Thoracic aorta (tissue), 2 donors: ENCODE data around the gene STYX. TPM values are rescaled to one million over a fixed set of nuclear protein-coding genes. Genes with fewer than 3 reads are reported as not detected.
"Not testable (repeated sequence)": the region's sequence is repeated elsewhere in the genome, so short reads cannot be mapped to it uniquely, and the experiment has no call there.

Experiments
- ATAC-seq: fragments of 150-250 bp; one replicate; pipeline ENCODE4 v1.8.0; 2017; ENCODE audit warnings: low read depth; ENCODE audit not compliant: insufficient number of reproducible peaks, low FRiP score
- DNase-seq: peaks from one replicate; pipeline ENCODE4 v3.0.0-alpha.2; 2020; ENCODE audit warnings: low spot score
- H3K27ac ChIP-seq, 2 donors: fragments of 200-600 bp; sonication (generic); 1 replicate in 1 of 2; 2 replicates in 1 of 2; pipeline ENCODE4 v1.5.1; 2016; ENCODE audit warnings: mild to moderate bottlenecking in 2 of 2, moderate library complexity in 2 of 2
- H3K27me3 ChIP-seq: fragments of 200-600 bp; sonication (generic); replicated peaks from 2 replicates; pipeline ENCODE4 v1.6.0; 2016; ENCODE audit warnings: mild to moderate bottlenecking; ENCODE audit not compliant: insufficient read depth
- H3K36me3 ChIP-seq: fragments of 200-600 bp; sonication (generic); one replicate; pipeline ENCODE4 v1.5.1; 2016
- H3K4me1 ChIP-seq, 2 donors: fragments of 200-600 bp; sonication (generic); 1 replicate in 1 of 2; 2 replicates in 1 of 2; pipeline versions ENCODE4 v1.5.1 to v1.6.0; 2016; ENCODE audit warnings: low read depth in 2 of 2, mild to moderate bottlenecking in 1 of 2; ENCODE audit not compliant: control insufficient read depth in 1 of 2
- H3K4me3 ChIP-seq: fragments of 200-600 bp; sonication (generic); 2 replicates; pipeline ENCODE4 v1.5.1; 2016; ENCODE audit warnings: mild to moderate bottlenecking
- H3K9me3 ChIP-seq: fragments of 200-600 bp; sonication (generic); 2 replicates; pipeline ENCODE4 v1.5.1; 2016
- CTCF ChIP-seq: fragments of 200-600 bp; sonication (generic); IDR thresholded peaks from one replicate; pipeline ENCODE4 v1.5.1; 2019; ENCODE audit warnings: antibody characterized with exemption
- total RNA-seq, 2 donors: library from RNA; depleted of rRNA; stranded (reverse); fragments of >200 nt; gene quantifications; one replicate each; pipeline versions ENCODE4 v1.1.0 to v1.2.3, GENCODE V29; 2016

Gene STYX
- total RNA-seq, 2 donors from 2014 or later, result 14.1 to 19.3 TPM

DNA sequence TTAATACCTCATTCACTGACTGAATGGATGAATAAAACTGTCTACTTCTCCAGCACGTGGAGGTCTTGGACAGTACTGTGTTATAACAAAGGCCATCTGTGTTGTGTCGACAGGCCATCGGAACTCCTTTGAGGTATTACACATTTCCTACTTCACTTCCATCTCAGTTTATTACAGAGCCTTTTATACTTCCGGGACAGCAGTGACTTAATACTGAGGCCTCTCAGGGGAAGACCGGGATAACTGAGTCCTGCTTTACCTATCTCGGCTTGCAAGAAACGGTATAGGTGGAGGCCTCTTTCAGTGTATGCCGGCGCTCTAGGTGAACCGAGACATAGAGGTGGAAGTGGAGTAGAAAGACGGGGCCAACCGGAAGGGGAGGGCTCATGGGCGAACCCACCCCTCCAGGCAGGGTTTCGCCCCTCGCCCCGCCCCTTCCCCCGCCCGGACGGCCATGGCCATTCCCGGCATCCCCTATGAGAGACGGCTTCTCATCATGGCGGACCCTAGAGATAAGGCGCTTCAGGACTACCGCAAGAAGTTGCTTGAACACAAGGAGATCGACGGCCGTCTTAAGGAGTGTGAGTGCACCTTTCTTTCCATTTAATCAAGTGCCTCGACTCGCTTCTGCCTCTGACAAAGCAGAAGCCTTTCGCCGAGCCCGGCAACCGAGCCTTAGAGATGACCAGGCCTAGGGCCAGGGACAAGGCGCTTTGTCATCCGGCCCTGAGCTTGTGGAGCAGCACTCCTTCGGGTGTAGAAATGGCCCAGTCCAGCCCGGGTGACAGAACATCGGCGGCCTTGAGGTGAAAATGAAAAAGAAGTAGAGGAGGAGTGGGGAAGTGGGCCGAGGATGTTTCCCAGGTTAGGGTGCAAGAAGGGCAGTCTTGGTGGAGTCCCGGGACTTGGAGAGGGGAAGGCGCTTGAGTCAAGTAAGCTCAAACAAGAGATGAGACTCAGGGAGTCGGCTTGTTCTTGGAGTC, 23.0 kb upstream of the STYX start, which contains the start of gene PSMC6:
TSS of gene PSMC6 (plus strand) at position 477 of the 983 bp plus-strand sequence. CDS start at position 497, 20 bp downstream.
- H3K4me1 ChIP-seq, result peaks cover 17 to 26% of the 10 kb centered on the region in 2 donors
- ATAC-seq, result peak; percentile 94
- no peak for TF ChIP-seq CTCF

GRCh38 chr14:52711666-52712065, 18.3 kb upstream of the STYX start:
- ATAC-seq (no peak), DNase-seq (no peak)
- H3K4me3 ChIP-seq, result no peak overlapping the region
- TF ChIP-seq CTCF, result no peak
- H3K9me3 ChIP-seq, result no peaks in the 10 kb centered on the region
- H3K36me3 ChIP-seq, result peaks cover 54% of the 10 kb centered on the region
- H3K4me1 ChIP-seq, result peaks cover 13 to 22% of the 10 kb centered on the region in 2 donors
- no peak overlapping the region for H3K27ac ChIP-seq
- H3K27me3 ChIP-seq, result no peaks in the 10 kb centered on the region

More for the DNA sequence above, 23.0 kb upstream of the STYX start, which contains the start of gene PSMC6:
- Histone ChIP-seq H3K36me3 (peaks cover 16% of the 10 kb centered on the region), H3K27me3 (no peaks in the 10 kb centered on the region), H3K9me3 (no peaks in the 10 kb centered on the region), H3K27ac (peak within 1 kb of the TSS; percentile 73 to 87), H3K4me3 (peak within 1 kb of the TSS; percentile 87)
- peak; percentile 74 for DNase-seq

DNA sequence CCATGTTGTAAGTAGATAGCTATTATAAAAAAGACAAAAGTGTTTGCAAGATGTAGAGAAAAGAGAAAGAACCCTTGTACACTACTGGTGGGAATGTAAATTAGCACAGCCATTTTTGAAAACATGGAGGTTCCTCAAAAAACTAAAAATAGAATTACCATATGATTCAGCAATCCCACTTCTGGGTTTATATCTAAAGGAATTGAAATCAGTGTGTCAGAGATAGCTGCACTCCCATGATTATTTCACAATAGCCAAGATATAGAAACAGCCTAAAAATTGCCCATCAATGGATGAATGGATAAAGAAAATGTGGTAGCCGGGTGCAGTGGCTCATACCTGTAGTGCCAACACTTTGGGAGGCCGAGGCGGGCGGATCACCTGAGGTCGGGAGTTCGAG, 13.8 kb upstream of the STYX start:
- Histone ChIP-seq H3K36me3 (peaks cover 69% of the 10 kb centered on the region), H3K27ac (no peak overlapping the region), H3K4me3 (no peak overlapping the region), H3K27me3 (no peaks in the 10 kb centered on the region), H3K9me3 (no peaks in the 10 kb centered on the region), H3K4me1 (peaks cover 0 to 5% of the 10 kb centered on the region in 2 donors)
- no peak for TF ChIP-seq CTCF
- ATAC-seq (no peak), DNase-seq (no peak)

DNA sequence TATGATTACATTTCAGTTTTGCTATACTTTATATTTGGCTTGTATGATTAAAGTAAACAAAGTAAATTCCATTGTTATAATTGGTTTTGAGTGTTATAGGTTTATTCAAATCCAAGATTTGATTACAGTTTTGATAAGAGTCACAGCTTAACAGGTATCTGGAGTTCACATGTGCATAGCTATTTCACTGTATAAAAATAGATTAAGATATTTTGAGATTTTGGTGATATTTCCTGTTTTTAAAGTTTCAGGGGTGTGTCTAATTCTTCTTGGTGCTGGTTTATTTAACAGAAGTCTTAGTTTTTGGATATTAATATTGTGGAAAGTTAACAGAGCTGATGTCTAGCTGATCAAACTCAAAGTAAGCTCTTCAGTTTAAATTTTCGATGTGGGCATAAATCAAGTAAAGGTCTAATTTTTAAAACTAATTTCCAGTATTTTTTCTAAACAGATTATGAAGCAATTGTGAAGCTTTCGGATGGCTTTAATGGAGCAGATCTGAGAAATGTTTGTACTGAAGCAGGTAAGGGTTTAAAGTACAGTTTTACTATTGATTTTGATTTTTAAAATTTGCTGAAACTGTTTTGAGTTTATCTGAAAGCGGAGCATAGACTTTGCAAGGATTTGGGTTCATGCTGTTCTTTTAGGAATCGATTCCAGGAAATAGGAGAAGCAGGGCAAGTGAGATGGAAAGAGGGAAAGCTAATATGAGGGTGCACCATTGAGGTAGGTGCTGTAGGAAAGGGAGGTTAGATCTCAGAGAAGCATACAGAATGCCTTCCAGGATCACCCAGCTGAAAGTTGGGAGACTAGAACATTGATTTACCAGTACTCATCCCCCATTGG, 6.2 kb upstream of the STYX start:
- no peak for DNase-seq
- no peak for ATAC-seq
- Histone ChIP-seq H3K4me1 (no peaks in the 10 kb centered on the region), H3K27me3 (no peaks in the 10 kb centered on the region), H3K27ac (no peak overlapping the region), H3K36me3 (peaks cover 44% of the 10 kb centered on the region), H3K4me3 (no peak overlapping the region), H3K9me3 (no peaks in the 10 kb centered on the region)
- TF ChIP-seq CTCF, result no peak

GRCh38 chr14:52724360-52724644, 5.7 kb upstream of the STYX start:
- H3K27me3 ChIP-seq, result no peaks in the 10 kb centered on the region
- TF ChIP-seq CTCF, result no peak
- peaks cover 43% of the 10 kb centered on the region for H3K36me3 ChIP-seq
- no peaks in the 10 kb centered on the region for H3K9me3 ChIP-seq
- no peak overlapping the region for H3K27ac ChIP-seq
- no peak for ATAC-seq
- DNase-seq, result no peak
- H3K4me1 ChIP-seq, result no peaks in the 10 kb centered on the region
- H3K4me3 ChIP-seq, result no peak overlapping the region

DNA sequence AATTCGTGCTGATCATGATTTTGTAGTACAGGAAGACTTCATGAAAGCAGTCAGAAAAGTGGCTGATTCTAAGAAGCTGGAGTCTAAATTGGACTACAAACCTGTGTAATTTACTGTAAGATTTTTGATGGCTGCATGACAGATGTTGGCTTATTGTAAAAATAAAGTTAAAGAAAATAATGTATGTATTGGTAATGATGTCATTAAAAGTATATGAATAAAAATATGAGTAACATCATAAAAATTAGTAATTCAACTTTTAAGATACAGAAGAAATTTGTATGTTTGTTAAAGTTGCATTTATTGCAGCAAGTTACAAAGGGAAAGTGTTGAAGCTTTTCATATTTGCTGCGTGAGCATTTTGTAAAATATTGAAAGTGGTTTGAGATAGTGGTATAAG, 2.5 kb upstream of the STYX start:
- H3K27ac ChIP-seq, H3K9me3 ChIP-seq, ATAC-seq, DNase-seq, H3K27me3 ChIP-seq, H3K4me3 ChIP-seq: not testable (repeated sequence)
- Histone ChIP-seq H3K36me3 (peaks cover 24% of the 10 kb centered on the region), H3K4me1 (peaks cover 9 to 11% of the 10 kb centered on the region in 2 donors)

- ATAC-seq, H3K27me3 ChIP-seq, H3K4me3 ChIP-seq, H3K9me3 ChIP-seq, DNase-seq: not testable (repeated sequence)
- peak overlapping the region in 1 of 2 donors; percentile 67 for H3K27ac ChIP-seq
- peaks cover 13% of the 10 kb centered on the region for H3K36me3 ChIP-seq
- peaks cover 9 to 11% of the 10 kb centered on the region in 2 donors for H3K4me1 ChIP-seq
These were observed 931 bp upstream of the STYX start for GRCh38 chr14:52729035-52729434.
